ENCODE data around the gene KIF26B.

GRCh38 chr1:245338485-245338877 lies 183.7 kb downstream of the KIF26B start:
- TF ChIP-seq STAT1 (IDR thresholded peaks at IDR 0.05; ENCODE audit: unreplicated experiment) (no peak), CTCF (conservative IDR thresholded peaks at IDR 0.05; ENCODE audit: low read depth in 2 of 2) (no peak), ZNF331 (CRISPR knock-in tag; IDR thresholded peaks at IDR 0.05; ENCODE audit: low read depth) (no peak), EZH2 (IDR thresholded peaks at IDR 0.05; ENCODE audit: low read depth, unreplicated experiment) (no peak), REST (IDR thresholded peaks at IDR 0.05; ENCODE audit: unreplicated experiment) (no peak), ZNF114 (CRISPR knock-in tag; IDR thresholded peaks at IDR 0.05) (no peak), JUNB (IDR thresholded peaks at IDR 0.05; ENCODE audit: unreplicated experiment) (no peak), EZH2phosphoT487 (IDR thresholded peaks at IDR 0.05; ENCODE audit: unreplicated experiment) (no peak), CREB1 (CRISPR knock-in tag; IDR thresholded peaks at IDR 0.05; ENCODE audit: low read depth) (no peak), ETS1 (IDR thresholded peaks at IDR 0.05) (no peak)
